ENCODE data around the gene KDM5C.

DNA sequence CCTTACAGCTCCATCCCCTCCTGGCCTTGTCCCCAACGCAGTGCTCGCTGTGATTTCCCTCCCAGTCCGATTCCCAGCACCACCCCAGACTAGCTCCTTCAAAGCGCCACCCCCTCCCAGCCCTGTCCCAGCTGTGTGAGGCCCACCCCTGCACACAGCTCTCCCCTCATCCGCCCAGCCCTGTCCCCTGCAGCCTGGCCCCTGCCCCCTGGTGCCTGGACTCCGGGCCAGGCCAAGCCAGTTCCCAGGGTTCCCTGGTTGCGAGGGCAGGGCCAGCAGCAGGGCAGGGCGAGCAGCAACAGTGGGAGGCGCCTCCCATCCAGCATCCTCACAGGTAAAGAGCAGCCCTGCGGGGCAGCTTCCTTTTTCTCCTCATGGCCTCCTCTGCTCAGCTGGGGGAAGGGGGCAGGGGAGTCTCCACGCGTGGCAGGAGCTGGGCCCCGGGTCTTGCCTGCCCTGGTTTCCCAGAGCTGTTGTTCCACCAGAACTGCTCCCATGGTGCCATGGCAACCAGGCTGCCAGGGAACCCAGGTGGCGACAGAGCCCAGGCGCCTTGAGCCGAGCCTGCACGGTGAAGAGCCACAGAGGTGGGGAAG lies 31.5 kb upstream of the KDM5C start:
- TF ChIP-seq GATA2 (IDR thresholded peaks at IDR 0.05; ENCODE audit: low read depth, low read length), result no peak
- TF ChIP-seq GATA3 (IDR thresholded peaks at IDR 0.05; ENCODE audit: low read depth, low read length), result no peak

All from SH-SY5Y (cell line).